HG03571 (cell line): Measurements from ENCODE around the gene PCLO.
A peak's percentile ranks its signal among the peaks of the same experiment; 100 is the strongest.
"Not testable (repeated sequence)": the region's sequence is repeated elsewhere in the genome, so short reads cannot be mapped to it uniquely, and the experiment has no call there.

Source experiments
- ATAC-seq: cut with Tn5 transposase; IDR thresholded peaks from one replicate; pipeline ENCODE4 v1.9.1; 2021; ENCODE audit not compliant: unreplicated experiment

Gene PCLO

GRCh38 chr7:82742163-82742562 lies 420.5 kb downstream of the PCLO start:
- no peak for ATAC-seq

- no peak for ATAC-seq
These were observed 421.2 kb downstream of the PCLO start for GRCh38 chr7:82741493-82741892.

- ATAC-seq, result no peak
These were observed 422.3 kb downstream of the PCLO start for GRCh38 chr7:82740246-82740848.

- no peak for ATAC-seq
These were observed 426.1 kb downstream of the PCLO start for GRCh38 chr7:82736633-82737032.

GRCh38 chr7:82732677-82733076 lies 430.0 kb downstream of the PCLO start:
- ATAC-seq, result no peak

- ATAC-seq, result no peak
These were observed 433.3 kb downstream of the PCLO start for GRCh38 chr7:82729172-82730030.

- no peak for ATAC-seq
These were observed 436.5 kb downstream of the PCLO start for GRCh38 chr7:82726038-82726800.

GRCh38 chr7:82723411-82723810 lies 439.3 kb downstream of the PCLO start:
- ATAC-seq, result no peak

- ATAC-seq, result no peak
These were observed 439.7 kb downstream of the PCLO start for GRCh38 chr7:82722946-82723345.

GRCh38 chr7:82715344-82715743 lies 447.3 kb downstream of the PCLO start:
- ATAC-seq, result peak; percentile 51

GRCh38 chr7:82714883-82715282 lies 447.8 kb downstream of the PCLO start:
- no peak for ATAC-seq

GRCh38 chr7:82713506-82713905 lies 449.2 kb downstream of the PCLO start:
- ATAC-seq, result no peak

GRCh38 chr7:82706344-82706743 lies 456.3 kb downstream of the PCLO start:
- ATAC-seq, result not testable (repeated sequence)

- ATAC-seq, result no peak
These were observed 457.0 kb downstream of the PCLO start for GRCh38 chr7:82705517-82706260.

- ATAC-seq, result no peak
These were observed 458.6 kb downstream of the PCLO start for GRCh38 chr7:82704121-82704520.
